CD4-positive, alpha-beta T cell treated with Interleukin-6 for 4 hours (primary cell): ENCODE data around the gene PHLDA3.

Experiments
- DNase-seq: peaks from one replicate; pipeline ENCODE4 v3.0.0-alpha.2; 2020; ENCODE audit warnings: mixed read lengths

PHLDA3 gene

GRCh38 chr1:201426479-201427310 is 42.3 kb downstream of the PHLDA3 start:
- no peak for DNase-seq

DNA sequence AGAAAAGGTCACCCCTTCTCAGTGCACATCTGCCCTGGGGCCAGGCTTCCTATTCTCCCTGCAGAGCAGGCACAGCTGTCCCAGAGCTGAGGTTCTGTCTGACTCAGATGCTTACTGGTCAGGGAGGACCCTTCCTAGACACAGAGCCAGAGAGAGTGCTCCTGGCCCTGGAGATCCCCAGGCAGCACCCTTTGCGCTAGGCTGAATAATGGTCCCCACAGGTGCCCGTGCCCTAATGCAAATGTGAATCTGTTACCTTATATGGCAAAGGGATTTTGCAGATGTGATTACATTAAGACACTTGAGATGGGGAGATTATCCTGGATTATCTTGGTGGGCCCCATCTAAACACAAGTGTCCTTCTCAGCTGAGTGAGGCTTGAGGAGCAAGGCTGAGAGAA is 44.8 kb downstream of the PHLDA3 start:
- DNase-seq: no peak

DNA sequence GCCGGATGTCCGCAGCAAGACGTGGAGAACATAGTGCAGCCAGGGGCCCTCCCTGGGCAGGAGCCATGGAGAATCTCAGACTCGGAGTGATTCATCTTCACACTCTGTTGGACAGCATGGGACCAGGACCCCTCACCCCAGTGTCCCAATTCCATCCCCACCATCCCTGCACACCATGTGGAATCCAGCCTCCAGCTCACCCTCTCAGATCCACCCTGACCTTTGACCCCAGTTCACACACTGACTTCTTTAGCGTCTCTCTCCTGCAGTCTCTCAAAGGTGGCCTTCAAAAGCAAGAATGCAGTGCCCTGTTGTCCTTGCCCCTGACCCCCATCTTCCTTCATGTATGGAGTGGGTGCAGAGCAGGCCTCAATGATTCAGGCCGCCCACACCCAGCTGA is 45.3 kb downstream of the PHLDA3 start:
- no peak for DNase-seq

DNA sequence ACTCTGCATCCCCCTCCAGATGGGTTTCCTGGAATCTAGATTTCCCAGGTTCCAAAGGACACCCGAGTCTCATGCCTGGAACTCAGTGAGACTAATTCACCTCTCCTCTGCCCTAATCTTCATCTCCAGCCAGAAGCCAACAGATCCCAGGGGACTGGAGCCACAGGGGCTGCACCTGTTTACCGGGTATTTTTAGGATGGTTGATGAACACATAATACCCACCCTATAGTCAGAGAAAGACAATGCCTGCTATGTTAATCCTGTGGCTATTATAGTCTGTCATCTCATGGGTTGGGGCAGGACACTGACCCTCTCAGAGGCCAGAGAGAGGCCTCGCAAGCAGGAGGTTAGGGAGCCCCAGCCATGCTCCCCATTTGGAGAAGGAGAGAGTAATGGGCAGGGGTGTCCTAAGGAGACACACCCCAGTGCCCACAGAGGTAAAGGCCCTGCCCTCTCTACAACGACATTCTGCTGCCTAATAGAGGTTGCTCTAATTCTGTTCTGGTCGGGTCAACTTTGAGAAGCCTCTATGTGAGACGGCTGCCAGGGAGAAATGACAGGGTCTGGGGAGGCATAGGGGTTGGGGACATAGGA is 46.5 kb downstream of the PHLDA3 start:
- no peak for DNase-seq

DNA sequence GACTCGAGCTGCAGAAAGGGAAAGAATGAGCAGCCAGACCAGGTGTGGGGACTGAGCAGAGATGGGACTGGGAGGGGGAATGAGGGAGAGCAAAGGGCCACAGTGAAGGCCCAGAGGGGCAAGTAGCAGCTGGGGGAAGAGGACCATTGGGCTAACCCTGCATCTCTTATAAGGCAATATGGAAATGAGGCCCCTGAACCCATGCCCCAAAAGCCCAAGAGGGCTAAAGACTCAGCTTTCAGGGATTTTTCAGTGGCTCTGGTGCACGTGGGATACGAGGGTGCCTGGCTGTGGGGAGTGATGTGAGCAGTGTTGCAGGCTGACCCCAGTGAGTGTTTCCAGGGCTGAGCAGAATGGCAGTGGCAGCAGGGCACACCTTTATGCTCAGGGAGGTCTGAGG is 47.0 kb downstream of the PHLDA3 start:
- no peak for DNase-seq

- DNase-seq: no peak
Measured at GRCh38 chr1:201421041-201421440, 47.9 kb downstream of the PHLDA3 start.

GRCh38 chr1:201420608-201421002 is 48.4 kb downstream of the PHLDA3 start:
- no peak for DNase-seq

DNA sequence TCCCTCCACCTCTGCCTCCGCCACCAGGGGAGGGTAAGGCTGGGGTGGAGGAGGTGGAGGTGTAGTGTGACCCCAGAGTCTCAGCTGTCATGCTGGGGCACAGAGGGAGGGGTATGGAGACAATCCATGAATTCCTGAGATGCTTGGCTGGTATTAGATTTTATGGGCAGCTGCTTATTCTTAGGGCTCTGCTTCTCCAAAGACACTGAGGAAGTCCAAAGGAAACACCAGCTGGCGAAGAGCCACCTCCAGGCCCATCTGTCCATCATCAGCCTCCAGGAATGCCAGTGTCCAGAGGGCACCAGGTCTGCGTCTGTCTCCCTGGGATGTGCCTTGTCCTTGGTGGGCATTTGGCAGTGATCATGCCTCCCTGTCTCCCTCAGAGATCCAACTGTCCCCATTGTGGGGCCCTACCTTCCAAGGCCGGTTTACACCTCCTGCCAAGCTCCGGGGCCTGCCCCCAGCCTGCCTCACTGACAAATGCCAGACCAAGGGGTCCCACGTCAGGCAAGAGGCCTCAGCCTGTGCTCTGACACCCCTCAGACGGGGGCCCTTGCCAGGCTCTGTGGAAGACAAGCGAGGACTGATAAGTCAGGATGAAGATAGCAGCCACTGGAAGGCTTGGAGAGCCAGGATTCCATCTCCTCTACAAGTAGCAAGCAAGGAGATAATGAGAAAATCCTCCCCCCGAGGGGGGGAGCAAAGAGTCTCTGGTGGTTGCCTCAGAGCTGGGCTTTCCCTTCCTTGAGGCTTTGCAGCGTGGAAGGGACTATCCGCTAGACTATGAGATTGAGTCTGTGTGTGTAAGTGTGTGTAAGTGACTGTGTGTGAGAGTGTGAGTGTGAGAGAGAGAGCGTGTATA is 49.0 kb downstream of the PHLDA3 start:
- no peak for DNase-seq

DNA sequence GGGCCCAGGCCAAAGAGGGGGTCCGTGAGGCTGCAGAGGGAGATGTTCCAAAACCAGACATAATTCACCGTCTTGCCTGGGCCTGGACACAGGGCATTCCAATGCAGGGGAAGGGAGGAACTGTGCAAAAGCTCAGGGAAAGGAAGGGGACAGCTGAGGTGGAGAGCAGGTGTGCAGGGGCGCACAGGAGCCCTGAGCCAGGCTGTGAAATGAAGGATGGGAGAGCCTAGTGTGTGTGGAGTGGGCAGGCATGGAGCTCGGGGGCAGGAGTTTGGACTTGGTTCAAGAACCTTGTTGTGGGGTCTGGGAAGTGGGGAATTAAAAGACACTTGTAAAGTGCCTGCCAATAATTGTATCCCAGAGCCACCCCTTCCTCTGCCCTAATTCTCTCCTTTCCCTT is 49.7 kb downstream of the PHLDA3 start:
- DNase-seq: no peak

DNA sequence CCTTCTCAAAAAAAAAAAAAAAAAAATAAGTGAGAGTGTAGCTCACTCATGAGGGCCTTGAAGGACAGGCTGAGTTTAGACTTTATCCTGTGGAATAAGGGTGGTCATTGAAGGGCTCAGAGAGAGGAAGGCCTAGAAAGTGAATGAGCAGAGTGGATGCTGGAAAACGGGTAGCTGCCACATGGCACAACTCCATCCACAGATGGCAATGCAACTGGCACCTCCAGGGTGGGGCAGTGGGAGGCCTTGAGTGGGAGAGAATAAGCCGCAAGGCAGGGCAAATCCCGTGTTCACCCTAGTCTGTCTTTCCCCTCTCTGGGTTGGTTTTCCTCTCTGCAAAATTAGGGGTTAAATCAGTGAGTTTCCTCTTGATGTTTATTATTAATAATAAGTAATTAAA is 50.5 kb downstream of the PHLDA3 start:
- no peak for DNase-seq
